PC-9 (cell line): Measurements from ENCODE around the gene MRPL41.

Experiments
- EZH2 ChIP-seq: fragments of 200-600 bp; sonication (generic); IDR thresholded peaks from 2 replicates; pipeline ENCODE4 v1.8.0; 2017; ENCODE audit warnings: antibody characterized with exemption, low read depth
- TF ChIP-seq, protein P1 (sequence below): fragments of 200-600 bp; sonication (generic); conservative IDR thresholded peaks from 2 replicates; pipeline ENCODE4 v1.6.1; 2017; ENCODE audit warnings: mixed run types, antibody characterized with exemption, mild to moderate bottlenecking, moderate library complexity

DNA sequence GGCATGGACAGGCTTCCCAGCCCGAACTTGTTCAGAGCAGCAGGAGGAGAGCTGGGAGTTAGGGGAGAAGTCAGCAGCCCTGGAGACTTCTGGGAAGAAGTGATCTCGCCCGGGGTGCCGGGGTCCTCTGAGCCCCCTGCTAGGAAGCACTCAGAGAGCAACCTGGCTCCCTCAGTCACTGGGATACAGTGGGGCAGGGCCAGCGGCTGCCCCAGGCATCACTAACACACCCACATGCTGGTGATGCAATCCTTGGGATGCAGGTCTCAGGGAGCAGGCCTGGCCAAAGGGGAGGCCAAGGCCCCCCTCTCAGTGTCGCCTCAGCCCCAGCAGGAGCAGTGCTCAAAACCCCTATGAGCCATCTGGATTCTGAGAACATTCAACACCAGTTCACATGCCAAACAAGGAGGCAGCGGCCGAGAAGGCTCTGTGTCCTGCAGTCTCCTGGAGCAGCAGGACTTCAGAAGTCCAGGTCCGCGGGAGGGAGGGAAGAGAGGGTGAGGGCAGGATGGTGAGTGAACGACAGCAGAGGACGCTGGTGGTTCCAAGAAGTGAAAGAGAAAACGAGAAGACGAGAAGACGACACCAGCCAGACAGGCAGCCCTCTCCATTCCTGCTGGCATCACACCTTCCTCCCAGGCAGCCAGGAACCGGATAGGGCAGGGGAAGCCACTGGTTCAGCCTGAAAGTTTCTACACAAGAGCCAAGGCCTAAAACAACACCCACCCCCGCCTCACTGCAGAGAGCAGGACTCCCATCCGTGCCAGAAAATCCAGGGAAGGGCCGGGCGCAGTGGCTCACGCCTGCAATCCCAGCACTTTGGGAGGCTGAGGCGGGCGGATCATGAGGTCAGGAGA is 3.8 kb upstream of the MRPL41 start:
- TF ChIP-seq, protein P1, sequence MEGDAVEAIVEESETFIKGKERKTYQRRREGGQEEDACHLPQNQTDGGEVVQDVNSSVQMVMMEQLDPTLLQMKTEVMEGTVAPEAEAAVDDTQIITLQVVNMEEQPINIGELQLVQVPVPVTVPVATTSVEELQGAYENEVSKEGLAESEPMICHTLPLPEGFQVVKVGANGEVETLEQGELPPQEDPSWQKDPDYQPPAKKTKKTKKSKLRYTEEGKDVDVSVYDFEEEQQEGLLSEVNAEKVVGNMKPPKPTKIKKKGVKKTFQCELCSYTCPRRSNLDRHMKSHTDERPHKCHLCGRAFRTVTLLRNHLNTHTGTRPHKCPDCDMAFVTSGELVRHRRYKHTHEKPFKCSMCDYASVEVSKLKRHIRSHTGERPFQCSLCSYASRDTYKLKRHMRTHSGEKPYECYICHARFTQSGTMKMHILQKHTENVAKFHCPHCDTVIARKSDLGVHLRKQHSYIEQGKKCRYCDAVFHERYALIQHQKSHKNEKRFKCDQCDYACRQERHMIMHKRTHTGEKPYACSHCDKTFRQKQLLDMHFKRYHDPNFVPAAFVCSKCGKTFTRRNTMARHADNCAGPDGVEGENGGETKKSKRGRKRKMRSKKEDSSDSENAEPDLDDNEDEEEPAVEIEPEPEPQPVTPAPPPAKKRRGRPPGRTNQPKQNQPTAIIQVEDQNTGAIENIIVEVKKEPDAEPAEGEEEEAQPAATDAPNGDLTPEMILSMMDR = no peak
- no peak for TF ChIP-seq EZH2
